GM12872 (cell line): ENCODE measurements around the gene DNAJC9.

Experiments used
- TF ChIP-seq, protein P1 (sequence below): IDR thresholded peaks from 3 replicates; pipeline ENCODE4 v1.5.1; 2011; ENCODE audit warnings: low read depth, mild to moderate bottlenecking, low read length, moderate library complexity; ENCODE audit not compliant: insufficient read depth

DNAJC9 gene

DNA sequence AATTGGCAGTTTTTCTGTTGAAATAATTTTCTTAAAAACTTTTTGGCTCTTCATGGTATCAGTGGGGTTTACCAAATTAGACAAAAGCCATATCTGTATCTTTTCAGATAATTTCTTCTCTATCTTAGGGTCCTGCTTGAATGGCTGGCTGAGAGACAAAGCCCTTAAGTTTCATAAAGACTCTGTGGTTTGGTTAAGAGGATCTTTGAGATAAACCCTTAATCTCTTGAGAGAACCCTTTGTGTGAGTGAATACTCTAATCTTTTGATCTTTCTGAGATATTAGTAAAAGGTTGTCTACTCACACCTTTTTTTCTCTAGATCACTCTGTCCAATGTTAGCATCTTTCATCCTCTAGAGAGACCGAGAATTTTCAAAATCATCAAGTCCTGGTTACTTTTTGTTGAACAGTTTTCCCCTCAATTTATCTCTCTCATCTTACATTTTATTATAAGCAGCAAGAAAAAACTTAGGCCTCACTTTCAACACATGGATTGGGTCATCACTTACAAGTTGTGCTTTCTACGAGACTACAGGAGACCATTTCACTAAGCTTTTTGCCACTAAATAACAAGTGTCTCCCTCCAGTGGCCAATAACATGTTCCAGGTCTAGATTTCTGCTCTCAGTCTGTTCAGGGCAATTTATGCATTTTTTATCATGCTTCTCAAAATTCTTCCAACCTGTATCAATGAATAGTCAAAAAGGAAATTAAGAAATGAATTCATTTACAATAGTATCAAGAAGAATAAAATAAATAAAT lies 28.4 kb downstream of the DNAJC9 start:
- TF ChIP-seq, protein P1, sequence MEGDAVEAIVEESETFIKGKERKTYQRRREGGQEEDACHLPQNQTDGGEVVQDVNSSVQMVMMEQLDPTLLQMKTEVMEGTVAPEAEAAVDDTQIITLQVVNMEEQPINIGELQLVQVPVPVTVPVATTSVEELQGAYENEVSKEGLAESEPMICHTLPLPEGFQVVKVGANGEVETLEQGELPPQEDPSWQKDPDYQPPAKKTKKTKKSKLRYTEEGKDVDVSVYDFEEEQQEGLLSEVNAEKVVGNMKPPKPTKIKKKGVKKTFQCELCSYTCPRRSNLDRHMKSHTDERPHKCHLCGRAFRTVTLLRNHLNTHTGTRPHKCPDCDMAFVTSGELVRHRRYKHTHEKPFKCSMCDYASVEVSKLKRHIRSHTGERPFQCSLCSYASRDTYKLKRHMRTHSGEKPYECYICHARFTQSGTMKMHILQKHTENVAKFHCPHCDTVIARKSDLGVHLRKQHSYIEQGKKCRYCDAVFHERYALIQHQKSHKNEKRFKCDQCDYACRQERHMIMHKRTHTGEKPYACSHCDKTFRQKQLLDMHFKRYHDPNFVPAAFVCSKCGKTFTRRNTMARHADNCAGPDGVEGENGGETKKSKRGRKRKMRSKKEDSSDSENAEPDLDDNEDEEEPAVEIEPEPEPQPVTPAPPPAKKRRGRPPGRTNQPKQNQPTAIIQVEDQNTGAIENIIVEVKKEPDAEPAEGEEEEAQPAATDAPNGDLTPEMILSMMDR = peak; percentile 51

DNA sequence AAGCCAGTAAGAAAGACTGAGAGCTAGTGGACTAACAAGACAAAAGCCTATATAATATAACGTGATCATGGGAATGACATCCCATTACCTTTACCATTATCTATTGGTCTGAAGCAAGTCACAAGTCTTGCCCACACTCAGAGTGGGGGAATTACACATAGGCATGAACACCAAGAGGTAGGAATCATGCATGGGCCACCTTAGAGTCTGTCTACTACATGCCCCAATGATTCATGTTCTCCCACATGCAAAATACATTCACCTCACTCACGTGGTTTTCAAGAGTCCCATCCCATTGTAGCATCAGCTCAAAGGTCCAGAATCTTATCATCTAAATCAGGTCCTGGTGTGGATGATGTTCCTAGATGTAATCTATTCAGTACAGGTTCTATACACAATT lies 29.4 kb downstream of the DNAJC9 start:
- TF ChIP-seq, protein P1 = no peak

DNA sequence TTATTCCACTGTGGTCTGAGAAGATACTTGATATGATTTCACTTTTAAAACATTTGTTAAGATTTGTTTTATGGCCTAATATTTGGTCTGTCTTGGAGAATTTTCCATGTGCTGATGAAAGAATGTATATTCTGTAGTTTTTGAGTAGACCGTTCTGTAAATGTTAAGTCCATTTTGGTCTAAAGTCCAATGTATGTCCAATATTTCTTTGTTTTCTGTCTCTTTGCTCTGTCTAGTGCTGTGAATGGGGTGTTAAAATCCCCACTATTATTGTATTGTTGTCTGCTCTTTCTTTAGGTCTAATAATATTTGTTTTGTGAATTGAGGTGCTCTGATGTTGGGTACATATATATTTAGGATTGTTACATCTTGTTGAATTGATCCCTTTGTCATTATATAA lies 31.3 kb downstream of the DNAJC9 start:
- TF ChIP-seq, protein P1 = no peak

DNA sequence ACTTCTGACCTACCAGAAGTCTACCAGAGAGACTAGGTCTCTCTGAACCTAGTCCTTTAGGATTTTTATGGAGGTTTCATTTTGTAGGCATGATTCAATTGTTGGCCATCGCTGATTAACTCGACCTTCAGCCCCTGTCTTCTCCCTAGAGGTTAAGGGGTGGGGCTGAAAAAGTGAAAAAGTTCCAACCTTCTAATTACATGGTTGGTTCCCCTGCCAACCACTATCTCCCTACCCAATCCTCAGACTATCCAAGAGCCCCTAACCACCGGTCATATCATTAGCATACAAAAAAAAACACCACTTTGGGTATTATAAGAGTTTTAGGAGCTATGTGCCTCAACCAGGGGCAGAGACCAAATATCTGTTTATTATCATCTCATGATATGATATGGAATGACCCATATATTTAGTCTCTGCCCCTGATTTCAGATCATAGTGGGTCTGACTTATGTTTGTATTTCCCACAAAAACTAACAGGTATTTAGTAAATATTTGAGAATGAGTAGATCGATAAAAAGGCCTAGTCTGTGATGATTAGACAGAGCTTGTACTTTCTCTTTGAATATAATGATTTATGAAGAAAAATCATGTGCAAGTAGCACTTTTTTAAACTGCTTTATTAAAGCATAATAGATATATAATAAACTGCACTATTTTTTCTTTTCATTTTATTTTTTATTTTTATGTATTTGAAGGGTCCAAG lies 35.8 kb downstream of the DNAJC9 start:
- TF ChIP-seq, protein P1 = no peak

DNA sequence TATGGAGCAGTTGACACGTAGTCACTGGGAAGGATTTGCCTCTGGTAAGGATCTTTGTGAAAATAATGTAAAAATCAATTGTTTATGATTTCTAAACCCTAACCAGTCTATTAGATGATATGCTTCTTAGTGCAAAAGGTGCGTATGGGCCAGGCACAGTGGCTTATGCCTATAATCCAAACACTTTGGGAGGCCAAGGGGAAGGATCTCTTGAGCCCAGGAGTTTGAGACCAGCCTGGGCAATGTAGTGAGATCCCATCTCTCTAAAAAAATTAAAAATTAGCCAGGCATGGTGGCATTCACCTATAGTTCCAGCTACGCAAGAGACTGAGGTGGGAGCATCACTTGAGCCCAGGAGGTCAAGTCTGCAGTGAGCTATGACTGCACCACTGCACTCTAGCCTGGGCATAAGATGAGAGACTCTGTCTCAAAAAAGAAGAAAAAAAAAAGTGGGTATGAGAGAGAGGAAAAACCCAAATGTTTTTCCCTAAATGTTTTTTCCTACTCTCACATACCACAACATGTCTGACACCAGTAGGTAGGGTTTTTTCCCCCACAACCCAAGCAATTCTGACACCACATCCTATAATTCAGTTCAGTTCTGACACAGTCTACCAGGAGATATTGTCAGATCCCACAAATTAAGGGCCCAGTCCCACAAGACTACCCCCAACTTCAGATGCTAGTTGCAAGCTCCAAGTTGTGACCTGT lies 36.5 kb downstream of the DNAJC9 start:
- TF ChIP-seq, protein P1 = no peak

DNA sequence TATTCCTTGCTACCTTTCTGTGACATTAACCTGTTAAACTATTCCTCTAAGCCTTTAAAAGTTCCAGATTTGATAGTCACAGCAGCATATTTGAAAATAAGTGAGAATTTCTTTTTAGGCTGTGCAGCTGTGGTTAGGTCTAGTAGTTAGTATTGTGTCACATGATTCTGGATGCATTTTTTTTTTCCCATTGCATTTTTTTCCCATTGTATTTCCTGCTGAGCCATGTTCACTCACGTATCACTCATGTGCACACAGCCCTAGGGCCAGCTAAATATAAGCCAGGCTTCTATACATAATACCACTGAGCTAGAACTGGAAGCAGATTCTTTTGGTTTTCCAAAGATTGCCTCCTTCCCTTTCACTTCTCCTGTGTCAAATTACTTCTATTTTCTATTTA lies 37.4 kb downstream of the DNAJC9 start:
- TF ChIP-seq, protein P1 = no peak

DNA sequence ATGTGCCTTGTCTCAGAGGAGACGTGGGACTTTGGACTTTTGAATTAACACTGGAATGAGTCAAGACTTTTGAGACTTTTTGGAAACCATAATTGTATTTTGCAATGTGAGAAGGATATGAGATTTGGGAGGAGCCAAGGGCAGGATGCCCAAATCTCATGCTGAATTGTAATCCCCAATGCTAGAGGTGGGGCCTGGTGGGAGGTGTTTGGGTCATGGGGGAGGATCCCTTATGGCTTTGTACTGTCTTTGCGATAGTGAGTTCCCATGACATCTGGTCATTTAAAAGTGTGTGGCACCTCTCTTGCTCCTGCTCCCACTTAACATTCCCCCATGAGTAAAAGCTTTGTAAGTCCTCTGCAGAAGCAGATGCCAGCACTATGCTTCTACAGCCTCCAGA lies 39.2 kb downstream of the DNAJC9 start:
- TF ChIP-seq, protein P1 = no peak
